H9 (cell line): Measurements from ENCODE around the gene KRT15. TPM values are rescaled to one million over a fixed set of nuclear protein-coding genes. Genes with fewer than 3 reads are reported as not detected.

Source experiments
- DNase-seq: peaks from one replicate; pipeline ENCODE4 v3.0.0-alpha.2; 2017
- H2AFZ ChIP-seq: one replicate; pipeline ENCODE4 v1.6.1; 2013; ENCODE audit warnings: mild to moderate bottlenecking, low read length, control low read depth, moderate library complexity
- H2AK5ac ChIP-seq: 2 replicates; pipeline ENCODE4 v1.6.1; 2013; ENCODE audit warnings: low read length, control low read depth, mixed read lengths; ENCODE audit not compliant: insufficient read length
- H2BK120ac ChIP-seq: one replicate; pipeline ENCODE4 v1.6.1; 2013; ENCODE audit warnings: low read depth, mild to moderate bottlenecking, low read length, control low read depth, inconsistent platforms; ENCODE audit not compliant: poor library complexity, severe bottlenecking
- H2BK12ac ChIP-seq: 2 replicates; pipeline ENCODE4 v1.6.1; 2013; ENCODE audit warnings: low read length, control low read depth, mixed read lengths, low read depth; ENCODE audit not compliant: insufficient read length
- H2BK15ac ChIP-seq: 2 replicates; pipeline ENCODE4 v1.6.1; 2013; ENCODE audit warnings: low read depth, low read length, control low read depth
- H2BK20ac ChIP-seq: one replicate; pipeline ENCODE4 v1.6.1; 2013; ENCODE audit warnings: low read depth, mild to moderate bottlenecking, low read length, control low read depth, inconsistent platforms; ENCODE audit not compliant: poor library complexity, severe bottlenecking
- H2BK5ac ChIP-seq: 2 replicates; pipeline ENCODE4 v1.6.1; 2013; ENCODE audit warnings: low read length, control low read depth, mixed read lengths; ENCODE audit not compliant: insufficient read length
- H3K14ac ChIP-seq: 2 replicates; pipeline ENCODE4 v1.6.1; 2013; ENCODE audit warnings: low read length, control low read depth; ENCODE audit not compliant: insufficient read depth
- H3K18ac ChIP-seq: 2 replicates; pipeline ENCODE4 v1.6.1; 2013; ENCODE audit warnings: low read depth, mild to moderate bottlenecking, mixed read lengths, low read length, control low read depth; ENCODE audit not compliant: insufficient read length
- H3K23ac ChIP-seq: 2 replicates; pipeline ENCODE4 v1.6.1; 2013; ENCODE audit warnings: low read length, control low read depth, mixed read lengths, low read depth; ENCODE audit not compliant: insufficient read length
- H3K23me2 ChIP-seq: 2 replicates; pipeline ENCODE4 v1.6.1; 2013; ENCODE audit warnings: low read depth, mild to moderate bottlenecking, mixed read lengths, low read length, control low read depth; ENCODE audit not compliant: insufficient read length, poor library complexity, severe bottlenecking
- H3K27ac ChIP-seq: 2 replicates; pipeline ENCODE4 v1.5.1; 2013; ENCODE audit warnings: low read length, control low read depth, mixed read lengths, low read depth; ENCODE audit not compliant: insufficient read length
- H3K27me3 ChIP-seq: 2 replicates; pipeline ENCODE4 v1.6.1; 2013; ENCODE audit warnings: low read length, control low read depth, inconsistent platforms; ENCODE audit not compliant: insufficient read depth
- H3K4ac ChIP-seq: 2 replicates; pipeline ENCODE4 v1.6.1; 2013; ENCODE audit warnings: low read depth, mild to moderate bottlenecking, control low read depth, inconsistent platforms, low read length, moderate library complexity
- H3K4me1 ChIP-seq: 2 replicates; pipeline ENCODE4 v1.6.1; 2013; ENCODE audit warnings: low read length, control low read depth, inconsistent platforms; ENCODE audit not compliant: insufficient read depth
- H3K4me2 ChIP-seq: 2 replicates; pipeline ENCODE4 v1.6.1; 2013; ENCODE audit warnings: low read length, control low read depth, mixed read lengths; ENCODE audit not compliant: insufficient read length, insufficient read depth
- H3K56ac ChIP-seq: 2 replicates; pipeline ENCODE4 v1.6.1; 2013; ENCODE audit warnings: low read depth, mild to moderate bottlenecking, mixed read lengths, low read length, control low read depth; ENCODE audit not compliant: insufficient read length
- H3K79me1 ChIP-seq: 2 replicates; pipeline ENCODE4 v1.6.1; 2013; ENCODE audit warnings: low read depth, mild to moderate bottlenecking, moderate library complexity, low read length, control low read depth, inconsistent platforms; ENCODE audit not compliant: insufficient read depth, poor library complexity, severe bottlenecking
- H3K79me2 ChIP-seq: 2 replicates; pipeline ENCODE4 v1.6.1; 2013; ENCODE audit warnings: low read length, control low read depth, inconsistent platforms; ENCODE audit not compliant: insufficient read depth
- H3K9ac ChIP-seq: 2 replicates; pipeline ENCODE4 v1.6.1; 2013; ENCODE audit warnings: low read length, control low read depth, mixed read lengths; ENCODE audit not compliant: insufficient read length; ENCODE audit errors: extremely low read depth
- H3K9me3 ChIP-seq: one replicate; pipeline ENCODE4 v1.6.1; 2013; ENCODE audit warnings: low read depth, low read length, inconsistent platforms; ENCODE audit not compliant: control insufficient read depth
- H3T11ph ChIP-seq: one replicate; pipeline ENCODE4 v1.6.1; 2013; ENCODE audit warnings: mild to moderate bottlenecking, low read length, control low read depth, inconsistent platforms
- H4K20me1 ChIP-seq: one replicate; pipeline ENCODE4 v1.6.1; 2013; ENCODE audit not compliant: control insufficient read depth, insufficient read length, insufficient read depth
- H4K5ac ChIP-seq: 2 replicates; pipeline ENCODE4 v1.6.1; 2013; ENCODE audit warnings: low read depth, mild to moderate bottlenecking, mixed read lengths, low read length, control low read depth; ENCODE audit not compliant: insufficient read length
- H4K8ac ChIP-seq: replicated peaks from 2 replicates; pipeline ENCODE4 v1.6.1; 2013; ENCODE audit warnings: low read length, control low read depth, mixed read lengths, low read depth; ENCODE audit not compliant: insufficient read length
- H4K91ac ChIP-seq: 2 replicates; pipeline ENCODE4 v1.6.1; 2013; ENCODE audit warnings: low read depth, mild to moderate bottlenecking, moderate library complexity, mixed read lengths, low read length, control low read depth; ENCODE audit not compliant: insufficient read length
- H3K27ac Mint-ChIP-seq, 3 experiments: 2 replicates in 2 of 3; 3 replicates in 1 of 3; pipeline ENCODE4 v1.8.0; 2020 to 2021; ENCODE audit warnings: mixed read lengths in 3 of 3, mild to moderate bottlenecking in 1 of 3, moderate library complexity in 1 of 3
- H3K27me3 Mint-ChIP-seq: 2 replicates; pipeline ENCODE4 v1.8.0; 2021; ENCODE audit warnings: low read depth, mild to moderate bottlenecking, moderate library complexity, mixed read lengths
- H3K36me3 Mint-ChIP-seq, 3 experiments: 2 replicates in 2 of 3; 3 replicates in 1 of 3; pipeline ENCODE4 v1.8.0; 2020 to 2021; ENCODE audit warnings: low read depth in 3 of 3, mixed read lengths in 3 of 3; ENCODE audit not compliant: insufficient read depth in 1 of 3
- H3K4me1 Mint-ChIP-seq, 2 experiments: 2 replicates each; pipeline ENCODE4 v1.8.0; 2020; ENCODE audit warnings: mixed read lengths in 2 of 2
- H3K4me3 Mint-ChIP-seq, 2 experiments: 2 replicates in 1 of 2; 3 replicates in 1 of 2; pipeline ENCODE4 v1.8.0; 2020 to 2021; ENCODE audit warnings: mild to moderate bottlenecking in 2 of 2, mixed read lengths in 2 of 2, moderate library complexity in 1 of 2
- H3K9me3 Mint-ChIP-seq, 2 experiments: 2 replicates in 1 of 2; 3 replicates in 1 of 2; pipeline ENCODE4 v1.8.0; 2020; ENCODE audit warnings: mild to moderate bottlenecking in 2 of 2, mixed read lengths in 2 of 2, moderate library complexity in 1 of 2
- CTCF ChIP-seq: fragments of 200-600 bp; sonication (generic); conservative IDR thresholded peaks from 3 replicates; pipeline ENCODE4 v1.8.0; 2021; ENCODE audit warnings: antibody characterized with exemption, mild to moderate bottlenecking
- WGBS: extraction: QIAGEN DNeasy Blood & Tissue Kit; methylation state at CpG from one replicate; pipeline ENCODE4 v1.1.7; 2013; ENCODE audit warnings: missing lambda C conversion rate, low lambda C conversion rate, mixed read lengths; ENCODE audit not compliant: insufficient read length; ENCODE audit errors: extremely low coverage; 5-methylcytosine and 5-hydroxymethylcytosine counted together
- total RNA-seq: library from RNA; stranded (reverse); gene quantifications from 2 replicates; pipeline ENCODE4 v1.2.1, GENCODE V29; 2021

The KRT15 gene
- total RNA-seq, 1 experiment from 2014 or later: 0.87 TPM

- Histone ChIP-seq H3K9me3 (no peaks in the 10 kb centered on the region), H3K4ac (no peak overlapping the region), H3K9ac (no peak overlapping the region), H3K4me2 (no peak overlapping the region), H2AFZ (no peak overlapping the region), H3K27ac (no peak overlapping the region), H3K79me2 (no peaks in the 10 kb centered on the region), H3K23me2 (no peaks in the 10 kb centered on the region), H3K27me3 (no peaks in the 10 kb centered on the region), H3K23ac (no peak overlapping the region), H4K8ac (no peak overlapping the region), H3K18ac (no peak overlapping the region), H3K4me1 (no peaks in the 10 kb centered on the region), H3K56ac (no peak overlapping the region), H2AK5ac (no peak overlapping the region), H2BK5ac (no peak overlapping the region), H4K20me1 (no peaks in the 10 kb centered on the region), H4K91ac (no peak overlapping the region), H3T11ph (no peak overlapping the region), H3K79me1 (no peaks in the 10 kb centered on the region), H3K14ac (no peak overlapping the region), H2BK12ac (no peak overlapping the region), H2BK120ac (no peak overlapping the region), H2BK20ac (no peak overlapping the region), H2BK15ac (no peak overlapping the region), H4K5ac (no peak overlapping the region)
- TF ChIP-seq CTCF: no peak
- no peak for DNase-seq
- peaks cover 4% of the 10 kb centered on the region for H3K27me3 Mint-ChIP-seq
- no peaks in the 10 kb centered on the region for H3K9me3 Mint-ChIP-seq
- H3K4me3 Mint-ChIP-seq: no peak overlapping the region
- H3K4me1 Mint-ChIP-seq: peaks cover 0 to 8% of the 10 kb centered on the region in 2 experiments; a peak in 3 of 4 replicates
- no peaks in the 10 kb centered on the region for H3K36me3 Mint-ChIP-seq
- WGBS: no CpG with 5 or more reads among the region's 2 CpGs
- no peak overlapping the region for H3K27ac Mint-ChIP-seq
Observed at GRCh38 chr17:41480136-41480535, 38.6 kb downstream of the KRT15 start.
